HepG2 (cell line): ENCODE measurements around the gene DDX54. TPM values are rescaled to one million over a fixed set of nuclear protein-coding genes. Genes with fewer than 3 reads are reported as not detected.

Source experiments
- ETV5 ChIP-seq: IDR thresholded peaks from 2 replicates; pipeline ENCODE4 v1.6.1; 2018; ENCODE audit warnings: missing biosample characterization, missing genetic modification reagents, inconsistent platforms, borderline replicate concordance
- GTF3A ChIP-seq: sonication (generic); formaldehyde crosslinking; conservative IDR thresholded peaks from 2 replicates; pipeline ENCODE4 v1.4.0; 2020; ENCODE audit warnings: mild to moderate bottlenecking, missing genetic modification reagents
- HMG20B ChIP-seq: conservative IDR thresholded peaks from 2 replicates; pipeline ENCODE4 v1.6.1; 2016; ENCODE audit warnings: missing genetic modification reagents, missing compliant biosample characterization
- HNRNPUL1 ChIP-seq: fragments of 200-400 bp; formaldehyde crosslinking; IDR thresholded peaks from 2 replicates; pipeline ENCODE4 v1.6.1; 2017; ENCODE audit warnings: low read depth, mild to moderate bottlenecking, low read length, moderate library complexity
- JUN ChIP-seq: sonication (generic); formaldehyde crosslinking; IDR thresholded peaks from 2 replicates; pipeline ENCODE4 v1.4.0; 2020; ENCODE audit warnings: mild to moderate bottlenecking, missing genetic modification reagents
- KLF15 ChIP-seq: sonication (generic); formaldehyde crosslinking; IDR thresholded peaks from 2 replicates; pipeline ENCODE4 v1.8.1; 2023; ENCODE audit warnings: borderline replicate concordance, mild to moderate bottlenecking, inconsistent platforms, missing genetic modification reagents, mixed read lengths
- NFKBIZ ChIP-seq: IDR thresholded peaks from 2 replicates; pipeline ENCODE4 v1.6.1; 2018; ENCODE audit warnings: missing genetic modification reagents, missing compliant biosample characterization
- PAF1 ChIP-seq: IDR thresholded peaks from 2 replicates; pipeline ENCODE4 v1.6.1; 2016; ENCODE audit warnings: missing genetic modification reagents, missing compliant biosample characterization
- PRDM15 ChIP-seq: sonication (generic); formaldehyde crosslinking; IDR thresholded peaks from 2 replicates; pipeline ENCODE4 v1.4.0; 2020; ENCODE audit warnings: missing genetic modification reagents
- SMAD3 ChIP-seq: sonication (generic); formaldehyde crosslinking; IDR thresholded peaks from 2 replicates; pipeline ENCODE4 v1.4.0; 2020; ENCODE audit warnings: missing genetic modification reagents
- ZFP91 ChIP-seq: sonication (generic); formaldehyde crosslinking; IDR thresholded peaks from 2 replicates; pipeline ENCODE4 v1.9.0; 2022; ENCODE audit warnings: missing genetic modification reagents, mild to moderate bottlenecking, borderline replicate concordance
- ZNF567 ChIP-seq: sonication (generic); formaldehyde crosslinking; IDR thresholded peaks from 2 replicates; pipeline ENCODE4 v1.8.1; 2023; ENCODE audit warnings: mild to moderate bottlenecking, missing genetic modification reagents, borderline replicate concordance
- ZNF687 ChIP-seq: sonication (generic); formaldehyde crosslinking; IDR thresholded peaks from 2 replicates; pipeline ENCODE4 v1.5.1; 2020; ENCODE audit warnings: mild to moderate bottlenecking, missing genetic modification reagents, moderate library complexity
- polyA plus RNA-seq, 8 experiments: library from polyadenylated mRNA; depleted of rRNA in 3 of 8; stranded (reverse) in 7 of 8; unstranded in 1 of 8; fragments of >200 nt; fragmentation: Illumina TruSeq in 4 of 8; extraction: Trizol in 4 of 8; gene quantifications; 2 replicates each; pipeline versions ENCODE4 v1.2.1 to v1.2.3, GENCODE V29; 2011 to 2016; ENCODE audit warnings: low read depth in 4 of 8, missing spikeins in 1 of 8, mixed read lengths in 1 of 8; ENCODE audit not compliant: insufficient read depth in 1 of 8
- total RNA-seq, 5 experiments: library from RNA; depleted of rRNA; stranded (reverse); fragments of >200 nt; fragmentation: Illumina TruSeq; extraction: Trizol; gene quantifications; 2 replicates each; pipeline ENCODE4 v1.2.3, GENCODE V29; 2016; ENCODE audit warnings: low read depth in 1 of 5
- TF ChIP-seq, protein P1 (sequence below): sonication (generic); formaldehyde crosslinking; conservative IDR thresholded peaks from 2 replicates; pipeline ENCODE4 v1.8.0; 2022; ENCODE audit warnings: missing genetic modification reagents
- TF ChIP-seq, protein P2 (sequence below): sonication (generic); formaldehyde crosslinking; IDR thresholded peaks from 2 replicates; pipeline ENCODE4 v1.5.0; 2020; ENCODE audit warnings: missing genetic modification reagents, mild to moderate bottlenecking, borderline replicate concordance

DDX54 gene
- total and polyA plus RNA-seq, 2 of the 13 experiments (the other 11 are each of a cell fraction or from before 2014, with no cell fraction given) = 59.7 to 61.1 TPM

- no peak for TF ChIP-seq KLF15 (CRISPR knock-in tag)
- TF ChIP-seq ETV5 (CRISPR knock-in tag) = no peak
- TF ChIP-seq, protein P1, sequence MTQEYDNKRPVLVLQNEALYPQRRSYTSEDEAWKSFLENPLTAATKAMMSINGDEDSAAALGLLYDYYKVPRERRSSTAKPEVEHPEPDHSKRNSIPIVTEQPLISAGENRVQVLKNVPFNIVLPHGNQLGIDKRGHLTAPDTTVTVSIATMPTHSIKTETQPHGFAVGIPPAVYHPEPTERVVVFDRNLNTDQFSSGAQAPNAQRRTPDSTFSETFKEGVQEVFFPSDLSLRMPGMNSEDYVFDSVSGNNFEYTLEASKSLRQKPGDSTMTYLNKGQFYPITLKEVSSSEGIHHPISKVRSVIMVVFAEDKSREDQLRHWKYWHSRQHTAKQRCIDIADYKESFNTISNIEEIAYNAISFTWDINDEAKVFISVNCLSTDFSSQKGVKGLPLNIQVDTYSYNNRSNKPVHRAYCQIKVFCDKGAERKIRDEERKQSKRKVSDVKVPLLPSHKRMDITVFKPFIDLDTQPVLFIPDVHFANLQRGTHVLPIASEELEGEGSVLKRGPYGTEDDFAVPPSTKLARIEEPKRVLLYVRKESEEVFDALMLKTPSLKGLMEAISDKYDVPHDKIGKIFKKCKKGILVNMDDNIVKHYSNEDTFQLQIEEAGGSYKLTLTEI (CRISPR knock-in tag) = no peak
- TF ChIP-seq ZNF687 (CRISPR knock-in tag) = peak; percentile 64
- TF ChIP-seq JUN (CRISPR knock-in tag) = no peak
- TF ChIP-seq HNRNPUL1 = no peak
- no peak for TF ChIP-seq GTF3A
- TF ChIP-seq HMG20B (CRISPR knock-in tag) = no peak
- TF ChIP-seq NFKBIZ = no peak
- no peak for TF ChIP-seq ZNF567 (CRISPR knock-in tag)
- peak; percentile 38; the same call in 1 of the 2 replicates for TF ChIP-seq ZFP91
- no peak for TF ChIP-seq PRDM15 (CRISPR knock-in tag)
- TF ChIP-seq SMAD3 = no peak
- TF ChIP-seq PAF1 = no peak
- TF ChIP-seq, protein P2, sequence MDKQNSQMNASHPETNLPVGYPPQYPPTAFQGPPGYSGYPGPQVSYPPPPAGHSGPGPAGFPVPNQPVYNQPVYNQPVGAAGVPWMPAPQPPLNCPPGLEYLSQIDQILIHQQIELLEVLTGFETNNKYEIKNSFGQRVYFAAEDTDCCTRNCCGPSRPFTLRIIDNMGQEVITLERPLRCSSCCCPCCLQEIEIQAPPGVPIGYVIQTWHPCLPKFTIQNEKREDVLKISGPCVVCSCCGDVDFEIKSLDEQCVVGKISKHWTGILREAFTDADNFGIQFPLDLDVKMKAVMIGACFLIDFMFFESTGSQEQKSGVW (CRISPR knock-in tag) = no peak
These were observed 32.2 kb downstream of the DDX54 start (continued) for GRCh38 chr12:113152835-113153814.
